ENCODE measurements around the gene SCAMP3.
"Not testable (repeated sequence)": the region's sequence is repeated elsewhere in the genome, so short reads cannot be mapped to it uniquely, and the experiment has no call there.

SCAMP3 gene

GRCh38 chr1:155241841-155242264 lies 20.3 kb downstream of the SCAMP3 start:
- peaks cover 6% of the 10 kb centered on the region for H3K36me3 ChIP-seq (ENCODE audit: insufficient read depth, low read length)
- no peak overlapping the region for H3K4me3 ChIP-seq (ENCODE audit: low read length)
- peaks cover 14% of the 10 kb centered on the region for H3K27me3 ChIP-seq (ENCODE audit: insufficient read depth, low read length)
- H3K9me3 ChIP-seq (ENCODE audit: insufficient read depth, low read depth, low read length) = no peaks in the 10 kb centered on the region
- H3K4me1 ChIP-seq (ENCODE audit: insufficient read depth, low read length) = peaks cover 7% of the 10 kb centered on the region; the same call in 1 of the 2 replicates
- no peak overlapping the region for H3K9ac ChIP-seq (ENCODE audit: low read depth, low read length)
- H3K27ac ChIP-seq (ENCODE audit: low read depth, low read length) = no peak overlapping the region
- 89% methylated on average over 4 of the region's 4 CpGs for WGBS

GRCh38 chr1:155241069-155241679 lies 21.0 kb downstream of the SCAMP3 start:
- H3K36me3 ChIP-seq (ENCODE audit: insufficient read depth, low read length) = peaks cover 13% of the 10 kb centered on the region
- H3K9me3 ChIP-seq (ENCODE audit: insufficient read depth, low read depth, low read length) = no peaks in the 10 kb centered on the region
- peaks cover 7% of the 10 kb centered on the region; the same call in 1 of the 2 replicates for H3K4me1 ChIP-seq (ENCODE audit: insufficient read depth, low read length)
- H3K9ac ChIP-seq (ENCODE audit: low read depth, low read length) = peak overlapping the region; percentile 64
- peaks cover 10% of the 10 kb centered on the region for H3K27me3 ChIP-seq (ENCODE audit: insufficient read depth, low read length)
- 27% methylated on average over 4 of the region's 4 CpGs for WGBS
- peak overlapping the region; percentile 56 for H3K4me3 ChIP-seq (ENCODE audit: low read length)
- no peak overlapping the region for H3K27ac ChIP-seq (ENCODE audit: low read depth, low read length)

- Histone ChIP-seq H3K27me3 (ENCODE audit: insufficient read depth, low read length) (no peaks in the 10 kb centered on the region), H3K9me3 (ENCODE audit: insufficient read depth, low read depth, low read length) (no peaks in the 10 kb centered on the region), H3K36me3 (ENCODE audit: insufficient read depth, low read length) (peaks cover 16% of the 10 kb centered on the region), H3K4me1 (ENCODE audit: insufficient read depth, low read length) (0 out of 2 replicates have a peak, but pooled peaks cover 2% of the 10 kb centered on the region), H3K4me3 (ENCODE audit: low read length) (no peak overlapping the region), H3K27ac (ENCODE audit: low read depth, low read length) (no peak overlapping the region), H3K9ac (ENCODE audit: low read depth, low read length) (no peak overlapping the region)
- 93% methylated on average over 4 of the region's 5 CpGs for WGBS
These were observed 25.7 kb downstream of the SCAMP3 start for GRCh38 chr1:155236451-155236850.

GRCh38 chr1:155235375-155235774 lies 26.8 kb downstream of the SCAMP3 start:
- H3K27me3 ChIP-seq (ENCODE audit: insufficient read depth, low read length); H3K4me3 ChIP-seq (ENCODE audit: low read length); H3K9ac ChIP-seq (ENCODE audit: low read depth, low read length); H3K9me3 ChIP-seq (ENCODE audit: insufficient read depth, low read depth, low read length); H3K27ac ChIP-seq (ENCODE audit: low read depth, low read length); H3K4me1 ChIP-seq (ENCODE audit: insufficient read depth, low read length): not testable (repeated sequence)
- WGBS = 95% methylated on average over 4 of the region's 9 CpGs
- H3K36me3 ChIP-seq (ENCODE audit: insufficient read depth, low read length) = peaks cover 16% of the 10 kb centered on the region

GRCh38 chr1:155233502-155233901 lies 28.7 kb downstream of the SCAMP3 start:
- 86% methylated on average over 1 of the region's 5 CpGs for WGBS
- H3K4me1 ChIP-seq (ENCODE audit: insufficient read depth, low read length); H3K4me3 ChIP-seq (ENCODE audit: low read length); H3K9me3 ChIP-seq (ENCODE audit: insufficient read depth, low read depth, low read length); H3K27ac ChIP-seq (ENCODE audit: low read depth, low read length); H3K27me3 ChIP-seq (ENCODE audit: insufficient read depth, low read length); H3K9ac ChIP-seq (ENCODE audit: low read depth, low read length): not testable (repeated sequence)
- H3K36me3 ChIP-seq (ENCODE audit: insufficient read depth, low read length) = peaks cover 16% of the 10 kb centered on the region

GRCh38 chr1:155232001-155232978 lies 29.9 kb downstream of the SCAMP3 start:
- peaks cover 13% of the 10 kb centered on the region for H3K36me3 ChIP-seq (ENCODE audit: insufficient read depth, low read length)
- not testable (repeated sequence) for H3K27me3 ChIP-seq (ENCODE audit: insufficient read depth, low read length); H3K9me3 ChIP-seq (ENCODE audit: insufficient read depth, low read depth, low read length); H3K27ac ChIP-seq (ENCODE audit: low read depth, low read length); H3K4me1 ChIP-seq (ENCODE audit: insufficient read depth, low read length); H3K4me3 ChIP-seq (ENCODE audit: low read length); H3K9ac ChIP-seq (ENCODE audit: low read depth, low read length)
- 91% methylated on average over 12 of the region's 13 CpGs for WGBS

- H3K9me3 ChIP-seq (ENCODE audit: insufficient read depth, low read depth, low read length); H3K36me3 ChIP-seq (ENCODE audit: insufficient read depth, low read length); H3K27me3 ChIP-seq (ENCODE audit: insufficient read depth, low read length); H3K27ac ChIP-seq (ENCODE audit: low read depth, low read length); H3K4me1 ChIP-seq (ENCODE audit: insufficient read depth, low read length); H3K4me3 ChIP-seq (ENCODE audit: low read length); H3K9ac ChIP-seq (ENCODE audit: low read depth, low read length): not testable (repeated sequence)
- WGBS = 78% methylated on average over 3 of the region's 3 CpGs
These were observed 30.9 kb downstream of the SCAMP3 start for GRCh38 chr1:155231302-155231701.

- whole genome bisulfite sequencing = 76% methylated on average over 9 of the region's 9 CpGs
These were observed 34.1 kb downstream of the SCAMP3 start for GRCh38 chr1:155228096-155228427.

GRCh38 chr1:155227261-155228095 lies 34.7 kb downstream of the SCAMP3 start:
- Histone ChIP-seq H3K4me1 (ENCODE audit: insufficient read depth, low read length) (peaks cover 5% of the 10 kb centered on the region; the same call in 1 of the 2 replicates), H3K9me3 (ENCODE audit: insufficient read depth, low read depth, low read length) (no peaks in the 10 kb centered on the region), H3K9ac (ENCODE audit: low read depth, low read length) (peak overlapping the region; percentile 92), H3K27me3 (ENCODE audit: insufficient read depth, low read length) (no peaks in the 10 kb centered on the region), H3K4me3 (ENCODE audit: low read length) (peak overlapping the region; percentile 81), H3K27ac (ENCODE audit: low read depth, low read length) (peak overlapping the region; percentile 85), H3K36me3 (ENCODE audit: insufficient read depth, low read length) (peaks cover 4% of the 10 kb centered on the region; the same call in 1 of the 2 replicates)
- WGBS = under 1% methylated on average over 42 of the region's 42 CpGs

More at GRCh38 chr1:155228096-155228427, 34.1 kb downstream of the SCAMP3 start:
- peak overlapping the region; percentile 77 for H3K9ac ChIP-seq (ENCODE audit: low read depth, low read length)
- H3K27ac ChIP-seq (ENCODE audit: low read depth, low read length) = peak overlapping the region; percentile 85
- no peaks in the 10 kb centered on the region for H3K9me3 ChIP-seq (ENCODE audit: insufficient read depth, low read depth, low read length)
- no peaks in the 10 kb centered on the region for H3K27me3 ChIP-seq (ENCODE audit: insufficient read depth, low read length)
- H3K4me3 ChIP-seq (ENCODE audit: low read length) = peak overlapping the region; percentile 81
- H3K4me1 ChIP-seq (ENCODE audit: insufficient read depth, low read length) = peaks cover 5% of the 10 kb centered on the region; the same call in 1 of the 2 replicates
- peaks cover 4% of the 10 kb centered on the region; the same call in 1 of the 2 replicates for H3K36me3 ChIP-seq (ENCODE audit: insufficient read depth, low read length)

- Histone ChIP-seq H3K27me3 (ENCODE audit: insufficient read depth, low read length) (no peaks in the 10 kb centered on the region), H3K36me3 (ENCODE audit: insufficient read depth, low read length) (peaks cover 4% of the 10 kb centered on the region; the same call in 1 of the 2 replicates), H3K4me1 (ENCODE audit: insufficient read depth, low read length) (peaks cover 5% of the 10 kb centered on the region; the same call in 1 of the 2 replicates), H3K4me3 (ENCODE audit: low read length) (peak overlapping the region; percentile 81), H3K9ac (ENCODE audit: low read depth, low read length) (peak overlapping the region; percentile 92), H3K9me3 (ENCODE audit: insufficient read depth, low read depth, low read length) (no peaks in the 10 kb centered on the region), H3K27ac (ENCODE audit: low read depth, low read length) (peak overlapping the region; percentile 84)
- under 1% methylated on average over 18 of the region's 19 CpGs for WGBS
These were observed 35.3 kb downstream of the SCAMP3 start for GRCh38 chr1:155226910-155227260.
